HFFc6 (cell line): ENCODE data around the gene ABHD10. TPM values are rescaled to one million over a fixed set of nuclear protein-coding genes. Genes with fewer than 3 reads are reported as not detected.
A peak's percentile ranks its signal among the peaks of the same experiment; 100 is the strongest.

Experiments used
- DNase-seq: peaks from one replicate; pipeline ENCODE4 v3.0.0-alpha.2; 2018
- H3K27ac Mint-ChIP-seq: 2 replicates; pipeline ENCODE4 v1.8.0; 2020; ENCODE audit warnings: mild to moderate bottlenecking, mixed read lengths
- H3K27me3 Mint-ChIP-seq: 2 replicates; pipeline ENCODE4 v1.8.0; 2021; ENCODE audit warnings: mild to moderate bottlenecking, moderate library complexity, mixed read lengths; ENCODE audit not compliant: insufficient read depth
- H3K36me3 Mint-ChIP-seq: 2 replicates; pipeline ENCODE4 v1.8.0; 2021; ENCODE audit warnings: low read depth, mixed read lengths
- H3K4me1 Mint-ChIP-seq: 2 replicates; pipeline ENCODE4 v1.8.0; 2020; ENCODE audit warnings: low read depth, mixed read lengths
- H3K4me3 Mint-ChIP-seq: 2 replicates; pipeline ENCODE4 v1.8.0; 2020; ENCODE audit warnings: mild to moderate bottlenecking, moderate library complexity, mixed read lengths
- H3K9me3 Mint-ChIP-seq: 2 replicates; pipeline ENCODE4 v1.8.0; 2020; ENCODE audit warnings: mild to moderate bottlenecking, mixed read lengths
- total RNA-seq, 6 experiments: library from RNA; stranded (reverse); fragmentation: NEBNext Ultra II Directional; extraction: Animal tissue kit (Norgen Biotek cat#: 25700); gene quantifications; 2 replicates in 1 of 6; 3 replicates in 5 of 6; pipeline ENCODE4 v1.2.3, GENCODE V29; 2021
- TF ChIP-seq, protein P1 (sequence below): fragments of 200-600 bp; sonication (generic); IDR thresholded peaks from 2 replicates; pipeline ENCODE4 v1.5.0; 2021; ENCODE audit warnings: antibody characterized with exemption, mild to moderate bottlenecking

The ABHD10 gene
- total RNA-seq, 6 experiments from 2014 or later, result 39.5 to 44.5 (median 41.3) TPM

DNA sequence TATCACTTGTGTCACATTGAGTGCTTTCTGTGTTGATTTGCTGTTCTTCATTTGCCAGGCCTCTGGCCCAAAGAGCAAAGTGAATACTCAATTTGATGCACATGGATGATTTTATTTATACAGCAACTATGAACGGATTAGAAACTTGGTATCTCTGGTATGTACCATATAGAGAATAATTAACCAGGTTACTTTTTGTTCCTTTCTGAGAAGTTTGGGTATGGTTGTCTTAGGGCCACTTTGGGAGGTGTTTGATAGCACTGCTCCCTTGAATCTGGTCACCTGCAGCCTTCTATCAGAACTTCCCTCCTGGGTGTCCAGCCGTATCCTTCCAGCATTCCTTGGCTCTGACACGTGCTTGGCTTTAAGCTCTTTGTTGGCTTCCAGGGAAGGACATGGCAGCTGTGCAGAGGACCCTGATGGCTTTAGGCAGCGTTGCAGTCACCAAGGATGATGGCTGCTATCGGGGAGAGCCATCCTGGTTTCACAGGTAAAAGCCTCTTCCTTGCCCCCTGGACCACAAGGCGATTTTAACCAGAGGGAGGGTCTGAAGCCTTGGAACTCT is 32.6 kb downstream of the ABHD10 start:
- no peak for DNase-seq
- no peaks in the 10 kb centered on the region for H3K36me3 Mint-ChIP-seq

DNA sequence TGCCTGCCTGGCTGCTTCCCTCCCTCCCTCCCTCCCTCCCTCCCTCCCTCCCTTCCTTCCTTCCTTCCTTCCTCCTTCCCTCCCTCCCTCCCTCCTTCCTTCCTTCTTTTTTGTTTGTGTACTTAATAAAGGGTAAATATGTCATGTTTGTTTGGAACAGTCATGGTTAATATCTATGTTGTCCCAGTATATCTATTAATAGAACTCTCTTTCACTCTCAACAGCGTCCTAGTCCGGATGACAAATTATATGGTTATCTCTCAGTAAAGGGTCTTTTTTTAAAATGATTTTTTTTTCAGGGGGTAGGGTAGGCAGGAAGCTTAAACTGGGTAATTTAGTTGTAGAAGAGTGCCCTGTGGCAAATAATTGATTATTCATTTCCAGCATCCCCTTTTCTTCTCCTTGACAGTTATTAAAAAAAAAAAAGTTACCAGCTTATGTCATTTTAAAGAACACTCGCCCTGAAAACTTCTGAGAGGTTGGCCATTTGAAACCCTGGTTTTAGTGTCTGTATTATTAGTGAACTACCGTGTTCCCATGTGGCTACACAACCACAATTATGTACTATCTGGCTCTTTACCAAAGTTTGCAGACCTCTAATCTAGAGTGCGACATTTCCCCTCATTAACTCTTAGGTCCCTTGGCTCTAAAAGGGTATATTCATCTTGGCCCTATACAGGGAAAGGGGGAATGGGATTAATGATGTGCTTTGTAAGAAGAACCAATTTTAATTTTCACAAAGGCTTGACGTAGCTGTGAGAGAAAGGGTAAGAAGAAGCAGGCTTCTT is 33.6 kb downstream of the ABHD10 start:
- Mint-ChIP-seq H3K27ac (no peak overlapping the region), H3K36me3 (no peaks in the 10 kb centered on the region), H3K27me3 (no peaks in the 10 kb centered on the region; the same call in 1 of the 2 replicates), H3K4me3 (no peak overlapping the region), H3K9me3 (no peaks in the 10 kb centered on the region), H3K4me1 (peaks cover 29% of the 10 kb centered on the region)
- TF ChIP-seq, protein P1, sequence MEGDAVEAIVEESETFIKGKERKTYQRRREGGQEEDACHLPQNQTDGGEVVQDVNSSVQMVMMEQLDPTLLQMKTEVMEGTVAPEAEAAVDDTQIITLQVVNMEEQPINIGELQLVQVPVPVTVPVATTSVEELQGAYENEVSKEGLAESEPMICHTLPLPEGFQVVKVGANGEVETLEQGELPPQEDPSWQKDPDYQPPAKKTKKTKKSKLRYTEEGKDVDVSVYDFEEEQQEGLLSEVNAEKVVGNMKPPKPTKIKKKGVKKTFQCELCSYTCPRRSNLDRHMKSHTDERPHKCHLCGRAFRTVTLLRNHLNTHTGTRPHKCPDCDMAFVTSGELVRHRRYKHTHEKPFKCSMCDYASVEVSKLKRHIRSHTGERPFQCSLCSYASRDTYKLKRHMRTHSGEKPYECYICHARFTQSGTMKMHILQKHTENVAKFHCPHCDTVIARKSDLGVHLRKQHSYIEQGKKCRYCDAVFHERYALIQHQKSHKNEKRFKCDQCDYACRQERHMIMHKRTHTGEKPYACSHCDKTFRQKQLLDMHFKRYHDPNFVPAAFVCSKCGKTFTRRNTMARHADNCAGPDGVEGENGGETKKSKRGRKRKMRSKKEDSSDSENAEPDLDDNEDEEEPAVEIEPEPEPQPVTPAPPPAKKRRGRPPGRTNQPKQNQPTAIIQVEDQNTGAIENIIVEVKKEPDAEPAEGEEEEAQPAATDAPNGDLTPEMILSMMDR, result no peak
- no peak for DNase-seq

More for the DNA sequence above, 32.6 kb downstream of the ABHD10 start:
- no peaks in the 10 kb centered on the region for H3K9me3 Mint-ChIP-seq
- peaks cover 33% of the 10 kb centered on the region for H3K4me1 Mint-ChIP-seq
- no peak overlapping the region for H3K27ac Mint-ChIP-seq
- H3K27me3 Mint-ChIP-seq, result no peaks in the 10 kb centered on the region; the same call in 1 of the 2 replicates
- TF ChIP-seq, protein P1, result no peak
- no peak overlapping the region for H3K4me3 Mint-ChIP-seq

GRCh38 chr3:112013058-112013783 is 34.4 kb downstream of the ABHD10 start:
- Mint-ChIP-seq H3K27ac (no peak overlapping the region), H3K27me3 (no peaks in the 10 kb centered on the region; the same call in 1 of the 2 replicates), H3K4me3 (no peak overlapping the region), H3K4me1 (peaks cover 20% of the 10 kb centered on the region), H3K36me3 (no peaks in the 10 kb centered on the region), H3K9me3 (no peaks in the 10 kb centered on the region)
- TF ChIP-seq, protein P1, result peak; percentile 83
- peak; percentile 70 for DNase-seq

DNA sequence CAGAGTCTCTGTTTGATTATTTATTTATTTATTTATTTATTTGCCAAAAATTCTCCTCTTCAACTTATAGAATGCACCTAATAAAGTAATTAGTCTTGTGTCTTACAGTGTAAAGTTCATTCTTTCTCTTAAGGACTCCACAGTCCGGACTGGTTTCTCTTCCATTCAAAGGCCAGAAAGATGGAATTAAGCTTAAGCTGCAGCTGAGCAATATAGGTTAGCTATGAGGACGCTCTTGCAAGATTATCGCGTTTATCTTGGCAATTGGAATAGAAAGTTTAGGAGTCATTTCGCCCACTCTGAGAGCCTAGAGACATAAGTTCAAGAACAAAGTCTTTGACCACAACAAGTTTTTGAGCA is 34.9 kb downstream of the ABHD10 start:
- TF ChIP-seq, protein P1, result peak; percentile 16; the same call in 1 of the 2 replicates
- Mint-ChIP-seq H3K4me1 (peaks cover 15% of the 10 kb centered on the region), H3K27ac (no peak overlapping the region), H3K9me3 (no peaks in the 10 kb centered on the region), H3K36me3 (no peaks in the 10 kb centered on the region), H3K27me3 (no peaks in the 10 kb centered on the region; the same call in 1 of the 2 replicates), H3K4me3 (no peak overlapping the region)
- no peak for DNase-seq

DNA sequence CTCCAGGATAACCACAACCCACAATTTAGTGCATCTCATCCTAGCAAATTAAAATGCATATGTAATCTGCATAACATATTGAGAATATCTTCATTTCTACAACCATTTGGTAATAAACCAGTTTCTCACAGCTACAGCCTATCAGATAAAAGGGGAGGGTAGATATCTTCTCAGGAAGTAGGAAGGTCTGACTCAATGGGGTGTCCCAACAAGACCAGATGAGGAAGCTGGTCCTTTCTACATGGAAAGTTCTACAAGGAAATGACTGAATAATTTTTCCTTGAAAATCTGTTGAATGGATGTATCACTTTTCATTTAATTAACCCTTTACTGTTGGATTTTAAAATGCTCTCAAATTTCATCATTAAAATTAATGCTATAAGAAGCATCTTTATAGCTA is 38.3 kb downstream of the ABHD10 start:
- peaks cover 20% of the 10 kb centered on the region for H3K4me1 Mint-ChIP-seq
- H3K27me3 Mint-ChIP-seq, result no peaks in the 10 kb centered on the region; the same call in 1 of the 2 replicates
- H3K9me3 Mint-ChIP-seq, result no peaks in the 10 kb centered on the region
- no peak overlapping the region for H3K4me3 Mint-ChIP-seq
- H3K27ac Mint-ChIP-seq, result no peak overlapping the region
- TF ChIP-seq, protein P1, result no peak
- H3K36me3 Mint-ChIP-seq, result peaks cover 5% of the 10 kb centered on the region; the same call in 1 of the 2 replicates
- no peak for DNase-seq
